ENCODE results near the gene ZCCHC10. TPM values are rescaled to one million over a fixed set of nuclear protein-coding genes. Genes with fewer than 3 reads are reported as not detected.

The ZCCHC10 gene
- 19.9 TPM for total RNA-seq
- 32.7 TPM for polyA plus RNA-seq (ENCODE audit: insufficient read depth, low read depth, low replicate concordance)
- long read RNA-seq, donor 1, transcript ZCCHC10-201 (4 exons, 2,178 nt): major isoform, 9 of 11 reads
- long read RNA-seq, donor 1, partial matches to known transcripts: 0 of 11 reads
- long read RNA-seq, donor 1, other reads (novel, unspliced or antisense): 0 of 11 reads
- long read RNA-seq, donor 2, transcript ZCCHC10-201 (4 exons, 2,178 nt): major isoform, 5 of 51 reads
- long read RNA-seq, donor 2, partial matches to known transcripts: 31 of 51 reads
- long read RNA-seq, donor 2, other reads (novel, unspliced or antisense): 11 of 51 reads
- long read RNA-seq, donor 3, transcript ZCCHC10-201 (4 exons, 2,178 nt): major isoform, 6 of 13 reads
- long read RNA-seq, donor 3, partial matches to known transcripts: 0 of 13 reads
- long read RNA-seq, donor 3, other reads (novel, unspliced or antisense): 0 of 13 reads
- long read RNA-seq, donor 4, transcript ZCCHC10-201 (4 exons, 2,178 nt): major isoform, 6 of 11 reads
- long read RNA-seq, donor 4, partial matches to known transcripts: 0 of 11 reads
- long read RNA-seq, donor 4, other reads (novel, unspliced or antisense): 0 of 11 reads
- long read RNA-seq, donor 5, partial matches to known transcripts: 0 of 2 reads
- long read RNA-seq, donor 5, other reads (novel, unspliced or antisense): 0 of 2 reads
- long read RNA-seq, donor 6, transcript ZCCHC10-201 (4 exons, 2,178 nt): major isoform, 13 of 24 reads
- long read RNA-seq, donor 6, transcript ZCCHC10-203 (3 exons, 325 nt): minor isoform, 6 of 24 reads
- long read RNA-seq, donor 6, partial matches to known transcripts: 0 of 24 reads
- long read RNA-seq, donor 6, other reads (novel, unspliced or antisense): 0 of 24 reads
- long read RNA-seq, donor 7, transcript ZCCHC10-201 (4 exons, 2,178 nt): major isoform, 7 of 18 reads
- long read RNA-seq, donor 7, partial matches to known transcripts: 6 of 18 reads
- long read RNA-seq, donor 7, other reads (novel, unspliced or antisense): 1 of 18 reads
- long read RNA-seq, donor 8, transcript ZCCHC10-201 (4 exons, 2,178 nt): major isoform, 5 of 12 reads
- long read RNA-seq, donor 8, transcript ZCCHC10-207 (5 exons, 1,070 nt): major isoform, 5 of 12 reads
- long read RNA-seq, donor 8, partial matches to known transcripts: 0 of 12 reads
- long read RNA-seq, donor 8, other reads (novel, unspliced or antisense): 0 of 12 reads
- long read RNA-seq, donor 9, partial matches to known transcripts: 0 of 6 reads
- long read RNA-seq, donor 9, other reads (novel, unspliced or antisense): 0 of 6 reads
- long read RNA-seq, donor 10, partial matches to known transcripts: 0 of 5 reads
- long read RNA-seq, donor 10, other reads (novel, unspliced or antisense): 0 of 5 reads

DNA sequence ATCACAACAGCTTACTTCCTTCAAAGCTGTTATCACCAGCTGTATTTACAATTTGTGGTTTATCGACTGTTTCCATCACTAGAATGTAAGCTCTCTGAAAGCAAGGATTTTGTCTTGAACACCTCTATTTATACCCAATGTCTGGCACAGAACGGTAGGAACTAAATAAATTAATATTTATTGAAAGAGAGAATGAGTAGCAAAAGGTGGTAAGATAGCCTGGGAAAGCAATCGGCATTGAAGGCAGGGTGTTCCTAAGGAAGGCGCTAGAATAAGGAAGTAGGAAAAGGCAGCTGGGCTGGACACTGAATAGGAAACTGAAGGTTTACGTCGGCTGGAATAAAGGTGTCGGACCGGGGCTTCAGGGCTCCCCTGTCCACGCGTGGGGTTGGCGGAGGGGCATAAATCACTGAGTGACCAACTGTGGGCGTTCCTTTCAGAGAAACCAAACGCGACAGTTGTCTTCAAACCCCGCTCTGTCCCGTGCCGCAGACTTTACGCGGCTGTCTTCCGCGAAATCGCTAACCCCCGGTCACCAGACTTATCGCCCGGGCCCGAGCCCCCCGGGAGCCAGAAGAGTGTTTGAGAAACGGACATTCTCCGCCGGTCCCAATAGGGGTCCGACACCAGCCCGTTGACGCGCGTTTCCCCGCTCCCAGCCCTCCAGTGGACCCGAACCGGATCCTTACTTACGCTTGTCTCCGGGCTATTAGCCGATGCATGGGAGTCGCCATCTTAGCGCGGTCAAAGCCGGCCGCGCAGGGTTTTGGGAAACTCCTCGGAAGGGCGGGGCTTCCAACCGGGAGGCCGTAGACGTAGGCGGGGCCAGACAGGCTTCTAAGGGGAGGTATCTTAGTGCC, at the start of gene ZCCHC10:
TSS of gene ZCCHC10 (minus strand) at position 746 of the 860 bp plus-strand sequence. CDS start at position 734, 12 bp downstream.
- intact Hi-C loops (cut with DNase I): no loop called here
- H3K27ac ChIP-seq (ENCODE audit: low read depth in 2 of 2, low read length in 2 of 2): peak within 1 kb of the TSS; percentile 91 to 96
- no peaks in the 10 kb centered on the region for H3K36me3 ChIP-seq (ENCODE audit: control insufficient read depth in 2 of 3, insufficient read depth in 3 of 3, low read length in 3 of 3)
- DNase-seq (peak; percentile 96 to 99 (median 97)), FAIRE-seq (no peak)
- H3K27me3 ChIP-seq (ENCODE audit: control insufficient read depth, insufficient read depth, low read length): no peaks in the 10 kb centered on the region
- TF ChIP-seq, protein P1, sequence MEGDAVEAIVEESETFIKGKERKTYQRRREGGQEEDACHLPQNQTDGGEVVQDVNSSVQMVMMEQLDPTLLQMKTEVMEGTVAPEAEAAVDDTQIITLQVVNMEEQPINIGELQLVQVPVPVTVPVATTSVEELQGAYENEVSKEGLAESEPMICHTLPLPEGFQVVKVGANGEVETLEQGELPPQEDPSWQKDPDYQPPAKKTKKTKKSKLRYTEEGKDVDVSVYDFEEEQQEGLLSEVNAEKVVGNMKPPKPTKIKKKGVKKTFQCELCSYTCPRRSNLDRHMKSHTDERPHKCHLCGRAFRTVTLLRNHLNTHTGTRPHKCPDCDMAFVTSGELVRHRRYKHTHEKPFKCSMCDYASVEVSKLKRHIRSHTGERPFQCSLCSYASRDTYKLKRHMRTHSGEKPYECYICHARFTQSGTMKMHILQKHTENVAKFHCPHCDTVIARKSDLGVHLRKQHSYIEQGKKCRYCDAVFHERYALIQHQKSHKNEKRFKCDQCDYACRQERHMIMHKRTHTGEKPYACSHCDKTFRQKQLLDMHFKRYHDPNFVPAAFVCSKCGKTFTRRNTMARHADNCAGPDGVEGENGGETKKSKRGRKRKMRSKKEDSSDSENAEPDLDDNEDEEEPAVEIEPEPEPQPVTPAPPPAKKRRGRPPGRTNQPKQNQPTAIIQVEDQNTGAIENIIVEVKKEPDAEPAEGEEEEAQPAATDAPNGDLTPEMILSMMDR (IDR thresholded peaks at IDR 0.05; ENCODE audit: borderline replicate concordance, extremely low read depth, insufficient read depth): no peak
- peaks cover 0 to 3% (median 0%) of the 10 kb centered on the region in 3 donors for H3K4me1 ChIP-seq (ENCODE audit: control insufficient read depth in 2 of 3, insufficient read depth in 2 of 3, low read depth in 1 of 3, low read length in 3 of 3)
- H3K9ac ChIP-seq (ENCODE audit: low read length in 3 of 3): peak within 1 kb of the TSS; percentile 79 to 97 (median 86)
- H3K4me3 ChIP-seq (ENCODE audit: low read length in 3 of 3): peak within 1 kb of the TSS; percentile 86 to 97 (median 87)
- H3K9me3 ChIP-seq (ENCODE audit: control insufficient read depth in 2 of 3, insufficient read depth in 1 of 3, low read length in 3 of 3): no peaks in the 10 kb centered on the region

DNA sequence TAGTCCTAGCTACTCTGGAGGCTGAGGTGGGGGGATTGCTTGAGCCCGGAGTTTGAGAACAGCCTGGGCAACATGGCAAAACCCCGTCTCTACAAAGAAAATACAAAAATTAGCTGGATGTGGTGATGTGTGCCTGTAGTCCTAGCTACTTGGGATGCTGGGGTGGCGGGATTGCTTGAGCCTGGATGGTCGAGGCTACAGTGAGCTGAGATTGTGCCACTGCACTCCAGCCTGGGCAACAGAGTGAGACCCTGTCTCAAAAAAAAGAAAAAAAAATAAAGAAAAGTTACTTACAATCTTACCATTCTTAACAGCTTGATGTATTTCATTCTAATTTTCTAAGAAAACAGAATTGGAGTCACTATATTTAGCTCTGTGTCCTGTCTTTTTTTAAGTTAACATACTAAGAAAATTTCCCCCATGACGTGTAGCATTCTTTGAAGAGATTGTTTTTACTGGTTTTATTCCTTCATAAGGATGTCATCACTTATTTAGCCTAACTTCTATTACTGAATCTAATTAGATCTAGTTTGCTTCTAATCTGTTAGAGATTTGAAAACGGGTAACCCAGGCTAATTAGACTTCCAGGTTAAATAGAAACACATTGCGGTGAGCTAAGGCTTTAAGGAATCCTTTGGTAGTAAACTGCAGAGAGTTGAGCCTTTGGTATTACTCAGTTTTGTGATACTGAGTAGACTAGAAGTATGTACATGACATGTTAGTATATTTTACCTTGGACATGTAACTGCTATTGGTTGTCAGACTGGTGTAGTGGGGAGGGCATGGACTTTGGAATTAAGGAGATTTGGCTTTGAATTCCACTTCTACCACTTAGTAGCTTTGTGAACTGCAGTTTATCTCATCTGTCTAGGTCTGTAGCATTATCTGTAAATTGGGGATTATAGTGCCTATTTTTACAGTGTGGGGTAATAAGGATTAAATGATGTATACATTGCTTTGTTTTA, 49.5 kb upstream of the ZCCHC10 start:
- FAIRE-seq: no peak
- TF ChIP-seq, protein P1 (IDR thresholded peaks at IDR 0.05; ENCODE audit: borderline replicate concordance, extremely low read depth, insufficient read depth): no peak
- H3K36me3 ChIP-seq (ENCODE audit: control insufficient read depth in 2 of 3, insufficient read depth in 3 of 3, low read length in 3 of 3): peaks cover 0 to 30% (median 10%) of the 10 kb centered on the region in 3 donors

More for the DNA sequence above, 49.5 kb upstream of the ZCCHC10 start:
- H3K27ac ChIP-seq (ENCODE audit: low read depth in 2 of 2, low read length in 2 of 2): no peak overlapping the region
- intact Hi-C loops (cut with DNase I): no loop called here
- DNase-seq: no peak
- no peaks in the 10 kb centered on the region for H3K4me1 ChIP-seq (ENCODE audit: control insufficient read depth in 2 of 3, insufficient read depth in 2 of 3, low read depth in 1 of 3, low read length in 3 of 3)
- H3K27me3 ChIP-seq (ENCODE audit: control insufficient read depth, insufficient read depth, low read length): no peaks in the 10 kb centered on the region
- no peaks in the 10 kb centered on the region for H3K9me3 ChIP-seq (ENCODE audit: control insufficient read depth in 2 of 3, insufficient read depth in 1 of 3, low read length in 3 of 3)
- no peak overlapping the region for H3K9ac ChIP-seq (ENCODE audit: low read length in 3 of 3)
- H3K4me3 ChIP-seq (ENCODE audit: low read length in 3 of 3): no peak overlapping the region

All from kidney (tissue), 22 donors.